WI38 (cell line): ENCODE results near the gene PIK3C2G.

Experiments used
- H3K4me3 ChIP-seq: 2 replicates; pipeline ENCODE4 v1.5.1; 2011; ENCODE audit warnings: low read depth, mild to moderate bottlenecking, control low read depth, low read length
- TF ChIP-seq, protein P1 (sequence below): IDR thresholded peaks from 2 replicates; pipeline ENCODE4 v1.5.1; 2012; ENCODE audit warnings: low read depth, mild to moderate bottlenecking, control low read depth, low read length

The PIK3C2G gene

DNA sequence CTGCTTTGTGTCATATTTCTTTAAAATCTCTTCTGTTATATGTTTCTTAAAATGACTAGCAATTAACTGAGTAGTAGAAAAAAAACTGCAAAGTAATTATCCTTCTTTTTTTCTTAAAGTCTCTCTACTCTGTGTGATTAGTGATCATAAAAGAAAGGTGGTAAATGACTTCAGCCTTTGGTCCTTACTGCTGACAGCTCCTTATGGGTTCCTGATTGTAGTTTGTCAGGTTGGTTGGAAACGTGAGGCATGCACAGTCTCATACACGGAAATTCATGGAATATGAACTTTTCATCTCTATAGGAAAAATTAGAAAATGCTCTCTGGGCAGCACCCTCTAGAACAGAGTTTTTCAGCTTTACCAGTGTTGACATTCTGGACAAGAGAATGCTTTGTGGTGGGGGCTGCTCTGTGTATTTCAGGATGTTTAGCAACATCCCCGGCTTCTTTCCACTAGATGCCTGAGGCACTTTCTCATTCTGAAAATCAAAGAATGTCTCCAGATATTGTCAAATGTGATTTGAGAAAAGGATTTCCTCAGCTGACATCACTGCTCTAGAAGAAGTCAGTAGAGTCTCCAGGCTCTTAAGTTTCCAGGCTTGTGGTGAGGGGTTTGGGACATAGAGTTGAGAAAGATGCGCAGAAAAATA lies 121.0 kb downstream of the PIK3C2G start:
- H3K4me3 ChIP-seq = no peak overlapping the region

DNA sequence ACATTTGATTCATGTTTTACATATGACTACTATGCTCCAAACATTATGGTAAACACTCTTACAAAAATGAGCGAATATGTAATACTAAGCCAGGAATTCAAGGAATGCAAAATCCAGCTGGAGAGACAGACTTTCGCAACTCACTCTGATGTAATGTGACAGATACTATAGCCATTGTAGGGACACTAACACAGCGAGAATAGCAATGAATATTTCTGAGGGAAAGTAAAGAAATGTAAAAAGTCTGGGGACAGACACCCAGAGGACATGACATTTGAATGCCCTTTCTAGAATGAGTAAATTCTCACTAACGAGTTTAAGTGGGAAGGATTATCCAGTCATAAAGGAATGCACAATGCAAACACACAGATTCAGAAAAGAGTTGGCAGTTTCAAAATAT lies 121.9 kb downstream of the PIK3C2G start:
- TF ChIP-seq, protein P1, sequence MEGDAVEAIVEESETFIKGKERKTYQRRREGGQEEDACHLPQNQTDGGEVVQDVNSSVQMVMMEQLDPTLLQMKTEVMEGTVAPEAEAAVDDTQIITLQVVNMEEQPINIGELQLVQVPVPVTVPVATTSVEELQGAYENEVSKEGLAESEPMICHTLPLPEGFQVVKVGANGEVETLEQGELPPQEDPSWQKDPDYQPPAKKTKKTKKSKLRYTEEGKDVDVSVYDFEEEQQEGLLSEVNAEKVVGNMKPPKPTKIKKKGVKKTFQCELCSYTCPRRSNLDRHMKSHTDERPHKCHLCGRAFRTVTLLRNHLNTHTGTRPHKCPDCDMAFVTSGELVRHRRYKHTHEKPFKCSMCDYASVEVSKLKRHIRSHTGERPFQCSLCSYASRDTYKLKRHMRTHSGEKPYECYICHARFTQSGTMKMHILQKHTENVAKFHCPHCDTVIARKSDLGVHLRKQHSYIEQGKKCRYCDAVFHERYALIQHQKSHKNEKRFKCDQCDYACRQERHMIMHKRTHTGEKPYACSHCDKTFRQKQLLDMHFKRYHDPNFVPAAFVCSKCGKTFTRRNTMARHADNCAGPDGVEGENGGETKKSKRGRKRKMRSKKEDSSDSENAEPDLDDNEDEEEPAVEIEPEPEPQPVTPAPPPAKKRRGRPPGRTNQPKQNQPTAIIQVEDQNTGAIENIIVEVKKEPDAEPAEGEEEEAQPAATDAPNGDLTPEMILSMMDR = no peak
- peak overlapping the region; percentile 33 for H3K4me3 ChIP-seq

More for the DNA sequence above, 121.0 kb downstream of the PIK3C2G start:
- TF ChIP-seq, protein P1 = no peak

DNA sequence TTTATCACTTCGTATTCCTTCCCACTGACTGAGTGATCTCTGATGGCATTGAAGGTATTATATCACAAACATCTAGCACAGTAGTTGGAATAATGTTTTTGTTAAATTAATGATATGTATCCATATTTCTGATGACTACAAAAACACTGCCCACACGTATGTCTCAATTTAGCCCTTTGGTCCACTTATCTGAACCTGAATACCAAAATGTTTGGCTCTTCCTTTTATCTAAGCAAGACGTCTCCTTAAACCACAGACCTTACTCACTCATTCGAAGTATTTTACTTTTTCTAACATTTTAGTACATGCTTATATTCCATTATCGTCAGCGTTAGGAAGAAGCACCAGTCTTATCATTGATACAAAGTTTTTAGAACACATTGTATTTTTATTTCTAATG lies 126.4 kb downstream of the PIK3C2G start:
- TF ChIP-seq, protein P1 = no peak
- no peak overlapping the region for H3K4me3 ChIP-seq

DNA sequence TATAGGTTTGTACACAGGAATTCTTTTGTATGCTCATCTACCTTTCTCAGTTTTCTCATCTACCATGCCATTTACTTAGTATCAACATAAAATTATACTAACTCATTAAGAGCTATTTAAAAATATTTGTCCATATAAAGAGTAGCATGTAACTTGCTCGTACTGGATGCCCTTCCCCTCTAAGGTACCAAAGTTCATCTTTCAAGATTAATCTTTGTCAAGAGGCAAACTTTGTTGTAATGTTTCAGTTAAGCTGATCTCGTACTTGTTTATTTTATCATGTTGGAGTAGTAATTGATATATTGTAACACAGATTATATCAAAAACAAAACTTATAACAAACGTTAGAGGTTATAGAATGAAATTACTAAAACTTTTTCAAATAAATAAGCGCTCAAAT lies 128.5 kb downstream of the PIK3C2G start:
- no peak overlapping the region for H3K4me3 ChIP-seq
- TF ChIP-seq, protein P1 = no peak

DNA sequence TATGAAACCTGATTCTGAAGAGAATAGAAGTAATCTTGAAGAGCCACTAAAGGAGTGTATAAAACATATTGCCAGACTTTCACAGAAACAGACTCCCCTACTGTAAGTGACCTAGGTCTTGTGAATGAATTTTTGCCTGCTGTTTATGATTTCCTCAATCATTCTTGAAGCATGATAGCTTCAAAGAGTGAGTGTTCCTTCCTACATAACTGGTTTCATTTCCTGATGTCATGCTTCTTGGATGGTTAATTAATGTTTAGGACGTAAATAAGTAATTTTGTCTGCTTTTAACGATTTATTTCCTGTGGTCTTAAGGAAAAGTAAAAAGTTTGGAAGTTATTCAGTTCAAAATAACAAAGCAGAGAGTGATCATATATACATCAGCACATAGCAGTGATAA lies 129.8 kb downstream of the PIK3C2G start:
- H3K4me3 ChIP-seq = no peak overlapping the region
- TF ChIP-seq, protein P1 = no peak

DNA sequence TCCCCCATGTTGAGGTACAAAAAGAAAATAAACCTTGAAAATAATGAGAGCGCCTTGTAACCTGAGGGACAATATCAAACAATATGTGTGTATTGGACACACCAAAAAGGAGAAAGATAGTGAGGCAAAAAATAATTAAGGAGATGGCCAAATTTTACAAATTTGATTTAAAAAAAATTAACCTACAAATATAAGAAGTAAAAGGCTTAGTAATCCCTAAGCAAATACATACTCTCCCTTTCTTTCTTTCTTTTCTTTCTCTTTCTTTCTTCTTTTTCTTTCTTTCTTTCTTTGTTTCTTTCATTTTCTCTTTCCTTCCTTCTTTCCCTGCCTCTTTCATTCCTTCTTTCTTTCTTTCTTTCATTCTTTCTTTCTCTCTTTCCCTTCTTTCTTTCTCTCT lies 133.4 kb downstream of the PIK3C2G start:
- TF ChIP-seq, protein P1 = no peak
- no peak overlapping the region for H3K4me3 ChIP-seq

DNA sequence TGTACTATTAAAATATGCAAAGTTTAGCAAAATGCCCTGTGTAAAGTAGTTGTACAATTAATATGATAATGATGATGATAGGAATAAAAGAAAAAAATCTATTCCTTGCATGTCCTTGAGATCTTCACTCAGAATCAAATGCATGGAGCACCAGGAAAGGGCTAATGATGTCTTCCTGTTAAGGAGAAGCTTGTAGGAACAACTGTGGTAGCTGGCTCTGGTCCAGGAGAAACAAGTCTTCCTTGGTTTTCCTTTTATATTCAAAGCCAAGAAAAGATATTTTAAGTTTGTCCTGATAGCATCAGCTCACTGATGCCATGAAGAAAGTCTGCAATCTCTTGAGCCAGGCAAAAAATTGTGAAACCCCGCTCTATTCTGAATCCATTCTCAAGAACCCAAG lies 138.9 kb downstream of the PIK3C2G start:
- TF ChIP-seq, protein P1 = no peak
- no peak overlapping the region for H3K4me3 ChIP-seq
